Erythroblast (primary cell): ENCODE data around the gene ANKRD39.

Source experiments
- DNase-seq, 2 experiments: peaks; one replicate each; lab custom pipeline; 2025; lab: John Stamatoyannopoulos, UW
- GATA1 ChIP-seq: IDR thresholded peaks from 2 replicates; pipeline ENCODE4 v1.6.1; 2011; ENCODE audit warnings: low read depth, mild to moderate bottlenecking, control low read depth, low read length, moderate library complexity
- POLR2A ChIP-seq: IDR thresholded peaks from 2 replicates; pipeline ENCODE4 v1.6.1; 2011; ENCODE audit warnings: mild to moderate bottlenecking, low read length

Gene ANKRD39

GRCh38 chr2:96843538-96844268, 14.1 kb downstream of the ANKRD39 start, which contains the start of gene ANKRD23:
ANKRD23 (minus strand) TSS chr2:96844021; CDS start chr2:96843992, 29 bp downstream.
- no peak for DNase-seq
- TF ChIP-seq GATA1 (no peak), POLR2A (no peak)

- no peak for TF ChIP-seq POLR2A
- no peak for TF ChIP-seq GATA1
- no peak for DNase-seq
Observed at GRCh38 chr2:96842600-96842999, 15.2 kb downstream of the ANKRD39 start.

GRCh38 chr2:96841701-96842495, 15.9 kb downstream of the ANKRD39 start:
- TF ChIP-seq GATA1 (no peak), POLR2A (no peak)
- no peak for DNase-seq

GRCh38 chr2:96839875-96840850, 17.7 kb downstream of the ANKRD39 start:
- TF ChIP-seq POLR2A (no peak), GATA1 (no peak)
- DNase-seq = no peak

GRCh38 chr2:96839293-96839874, 18.4 kb downstream of the ANKRD39 start:
- peak in 1 of 2 experiments; percentile 34 for DNase-seq
- TF ChIP-seq GATA1 = no peak
- TF ChIP-seq POLR2A = no peak

GRCh38 chr2:96838345-96839292, 19.2 kb downstream of the ANKRD39 start:
- TF ChIP-seq POLR2A = no peak
- no peak for TF ChIP-seq GATA1
- no peak for DNase-seq

GRCh38 chr2:96837575-96837974, 20.2 kb downstream of the ANKRD39 start:
- DNase-seq = no peak
- no peak for TF ChIP-seq GATA1
- no peak for TF ChIP-seq POLR2A

GRCh38 chr2:96835830-96836229, 22.0 kb downstream of the ANKRD39 start:
- TF ChIP-seq GATA1 = no peak
- TF ChIP-seq POLR2A = no peak
- DNase-seq = no peak

GRCh38 chr2:96832754-96833507, 24.9 kb downstream of the ANKRD39 start:
- DNase-seq = no peak
- TF ChIP-seq POLR2A = no peak
- TF ChIP-seq GATA1 = no peak

- TF ChIP-seq GATA1 (no peak), POLR2A (no peak)
- no peak for DNase-seq
Observed at GRCh38 chr2:96832408-96832753, 25.4 kb downstream of the ANKRD39 start.

- TF ChIP-seq POLR2A (no peak), GATA1 (no peak)
- DNase-seq = no peak
Observed at GRCh38 chr2:96831679-96832078, 26.1 kb downstream of the ANKRD39 start.
